Neural cell (in vitro differentiated cells): ENCODE results near the gene KCNIP4. TPM values are rescaled to one million over a fixed set of nuclear protein-coding genes. Genes with fewer than 3 reads are reported as not detected.

Experiments
- H2AFZ ChIP-seq: fragments of 200-600, 300-800 bp; sonication (generic), shearing (Covaris generic); 2 replicates; pipeline ENCODE4 v1.6.0; 2014; ENCODE audit warnings: low read depth, mild to moderate bottlenecking, antibody characterized with exemption, low read length, moderate library complexity
- H3F3A ChIP-seq: fragments of 200-600 bp; shearing (Covaris generic); 2 replicates; pipeline ENCODE4 v1.6.1; 2016; ENCODE audit warnings: mild to moderate bottlenecking, moderate library complexity, mixed read lengths, antibody characterized with exemption, low read length; ENCODE audit not compliant: insufficient read depth, poor library complexity, severe bottlenecking
- H3K27ac ChIP-seq: fragments of 200-600, 300-800 bp; sonication (generic), shearing (Covaris generic); 2 replicates; pipeline ENCODE4 v1.5.1; 2014; ENCODE audit warnings: mild to moderate bottlenecking, low read length, moderate library complexity
- H3K27me3 ChIP-seq: fragments of 300-800, 200-600 bp; sonication (generic), shearing (Covaris generic); 2 replicates; pipeline ENCODE4 v1.6.0; 2014; ENCODE audit warnings: mild to moderate bottlenecking, low read depth, low read length, moderate library complexity; ENCODE audit not compliant: insufficient read depth
- H3K36me3 ChIP-seq: fragments of 300-800, 200-600 bp; sonication (generic), shearing (Covaris generic); 2 replicates; pipeline ENCODE4 v1.5.1; 2014; ENCODE audit warnings: mild to moderate bottlenecking, antibody characterized with exemption, low read length, moderate library complexity; ENCODE audit not compliant: insufficient read depth
- H3K4me2 ChIP-seq: fragments of 300-800, 200-600 bp; sonication (generic), shearing (Covaris generic); 2 replicates; pipeline ENCODE4 v1.6.0; 2014; ENCODE audit warnings: mild to moderate bottlenecking, low read length
- H3K4me3 ChIP-seq: fragments of 300-800, 200-600 bp; sonication (generic), shearing (Covaris generic); 2 replicates; pipeline ENCODE4 v1.5.1; 2014; ENCODE audit warnings: mild to moderate bottlenecking, low read length, moderate library complexity
- H3K79me2 ChIP-seq: fragments of 200-600 bp; shearing (Covaris generic); replicated peaks from 2 replicates; pipeline ENCODE4 v1.6.0; 2014; ENCODE audit warnings: mild to moderate bottlenecking, low read length, moderate library complexity; ENCODE audit not compliant: insufficient read depth
- H3K9ac ChIP-seq: fragments of 300-800, 200-600 bp; sonication (generic), shearing (Covaris generic); 2 replicates; pipeline ENCODE4 v1.6.1; 2016; ENCODE audit warnings: mild to moderate bottlenecking, low read length, mixed read lengths
- H3K9me2 ChIP-seq: fragments of 200-600 bp; shearing (Covaris generic); 2 replicates; pipeline ENCODE4 v1.6.1; 2016; ENCODE audit warnings: mild to moderate bottlenecking, low read length, mixed read lengths; ENCODE audit not compliant: insufficient read depth
- H3K9me3 ChIP-seq: fragments of 200-600, 300-800 bp; sonication (generic), shearing (Covaris generic); 2 replicates; pipeline ENCODE4 v1.6.1; 2016; ENCODE audit warnings: mild to moderate bottlenecking, mixed run types, low read length, moderate library complexity, mixed read lengths
- H4K20me1 ChIP-seq: fragments of 200-600 bp; shearing (Covaris generic); 2 replicates; pipeline ENCODE4 v1.6.1; 2016; ENCODE audit warnings: mild to moderate bottlenecking, mixed run types; ENCODE audit not compliant: insufficient read depth
- CTCF ChIP-seq: fragments of 450-650 bp; IDR thresholded peaks from 2 replicates; pipeline ENCODE4 v1.5.1; 2014; ENCODE audit warnings: antibody characterized with exemption, mild to moderate bottlenecking, moderate library complexity; ENCODE audit not compliant: poor library complexity, severe bottlenecking
- EP300 ChIP-seq: fragments of 450-650 bp; conservative IDR thresholded peaks from 2 replicates; pipeline ENCODE4 v1.6.1; 2014; ENCODE audit warnings: antibody characterized with exemption, mild to moderate bottlenecking, moderate library complexity; ENCODE audit not compliant: poor library complexity, severe bottlenecking
- EZH2 ChIP-seq: fragments of 200-600, 300-800 bp; shearing (Covaris generic), sonication (generic); IDR thresholded peaks from 2 replicates; pipeline ENCODE4 v1.6.1; 2014; ENCODE audit warnings: antibody characterized with exemption, low read length, borderline replicate concordance, mild to moderate bottlenecking; ENCODE audit not compliant: insufficient read depth, poor library complexity, severe bottlenecking
- MXI1 ChIP-seq: fragments of 450-650 bp; conservative IDR thresholded peaks from 2 replicates; pipeline ENCODE4 v1.6.1; 2014; ENCODE audit warnings: antibody characterized with exemption, mild to moderate bottlenecking; ENCODE audit not compliant: poor library complexity, severe bottlenecking
- POLR2AphosphoS5 ChIP-seq: IDR thresholded peaks from 2 replicates; pipeline ENCODE4 v1.6.1; 2012
- RAD21 ChIP-seq: fragments of 450-650 bp; conservative IDR thresholded peaks from 2 replicates; pipeline ENCODE4 v1.6.1; 2014; ENCODE audit warnings: antibody characterized with exemption, mild to moderate bottlenecking, moderate library complexity
- REST ChIP-seq: IDR thresholded peaks from 2 replicates; pipeline ENCODE4 v1.6.1; 2012; ENCODE audit warnings: borderline replicate concordance
- SMC3 ChIP-seq: fragments of 450-650 bp; conservative IDR thresholded peaks from 2 replicates; pipeline ENCODE4 v1.6.1; 2014; ENCODE audit warnings: antibody characterized with exemption, mild to moderate bottlenecking, moderate library complexity; ENCODE audit not compliant: poor library complexity
- TAF1 ChIP-seq: IDR thresholded peaks from 2 replicates; pipeline ENCODE4 v1.6.1; 2012; ENCODE audit warnings: low read depth
- polyA plus RNA-seq: library from polyadenylated mRNA; depleted of rRNA; stranded (reverse); fragments of >200 nt; gene quantifications from 2 replicates; pipeline ENCODE4 v1.2.3, GENCODE V29; 2014

The KCNIP4 gene
- polyA plus RNA-seq, 1 donor from 2014 or later: 22.8 TPM

GRCh38 chr4:20901851-20902250, 1046.7 kb downstream of the KCNIP4 start:
- Histone ChIP-seq H3K27ac (no peak overlapping the region), H3K9ac (no peak overlapping the region), H3K9me3 (no peaks in the 10 kb centered on the region), H3K36me3 (no peaks in the 10 kb centered on the region), H3K9me2 (no peaks in the 10 kb centered on the region), H4K20me1 (no peaks in the 10 kb centered on the region), H3F3A (no peaks in the 10 kb centered on the region), H3K4me3 (no peak overlapping the region), H3K4me2 (no peak overlapping the region), H3K27me3 (no peaks in the 10 kb centered on the region), H3K79me2 (no peaks in the 10 kb centered on the region), H2AFZ (no peak overlapping the region)
- TF ChIP-seq SMC3: no peak
- TF ChIP-seq EP300: no peak
- no peak for TF ChIP-seq RAD21
- TF ChIP-seq TAF1: no peak
- TF ChIP-seq MXI1: no peak
- no peak for TF ChIP-seq REST
- no peak for TF ChIP-seq CTCF
- no peak for TF ChIP-seq POLR2AphosphoS5
- no peak for TF ChIP-seq EZH2

- Histone ChIP-seq H3K4me3 (no peak overlapping the region), H3F3A (no peaks in the 10 kb centered on the region), H2AFZ (no peak overlapping the region), H3K27me3 (no peaks in the 10 kb centered on the region), H3K36me3 (no peaks in the 10 kb centered on the region), H3K9me2 (no peaks in the 10 kb centered on the region), H4K20me1 (no peaks in the 10 kb centered on the region), H3K9me3 (no peaks in the 10 kb centered on the region), H3K27ac (no peak overlapping the region), H3K79me2 (no peaks in the 10 kb centered on the region), H3K4me2 (no peak overlapping the region), H3K9ac (no peak overlapping the region)
- no peak for TF ChIP-seq EZH2
- TF ChIP-seq SMC3: no peak
- TF ChIP-seq MXI1: no peak
These were observed 1049.0 kb downstream of the KCNIP4 start for GRCh38 chr4:20899591-20899990.
